Parathyroid adenoma (tissue), 2 donors: ENCODE results near the gene SUV39H1.

Experiments used
- H2AFZ ChIP-seq: fragments of 300-600 bp; sonication (generic); one replicate; pipeline ENCODE4 v1.7.0; 2017; ENCODE audit warnings: antibody characterized with exemption, mild to moderate bottlenecking
- H3K27ac ChIP-seq: fragments of 300-600 bp; sonication (generic); one replicate; pipeline ENCODE4 v1.7.0; 2017
- H3K27me3 ChIP-seq: fragments of 300-600 bp; sonication (generic); one replicate; pipeline ENCODE4 v1.7.0; 2017; ENCODE audit warnings: low read length; ENCODE audit not compliant: control insufficient read depth, insufficient read depth
- H3K36me3 ChIP-seq: fragments of 300-600 bp; sonication (generic); one replicate; pipeline ENCODE4 v1.7.0; 2017; ENCODE audit warnings: low read length; ENCODE audit not compliant: control insufficient read depth, insufficient read depth
- H3K4me1 ChIP-seq: fragments of 300-600 bp; sonication (generic); one replicate; pipeline ENCODE4 v1.7.0; 2017; ENCODE audit warnings: control low read depth
- H3K4me2 ChIP-seq: fragments of 300-600 bp; sonication (generic); one replicate; pipeline ENCODE4 v1.7.0; 2017; ENCODE audit warnings: low read length
- H3K4me3 ChIP-seq: fragments of 300-600 bp; sonication (generic); one replicate; pipeline ENCODE4 v1.7.0; 2017; ENCODE audit warnings: low read depth, low read length
- H3K79me2 ChIP-seq: fragments of 300-600 bp; sonication (generic); one replicate; pipeline ENCODE4 v1.7.0; 2017; ENCODE audit warnings: control low read depth
- H3K9ac ChIP-seq: fragments of 300-600 bp; sonication (generic); one replicate; pipeline ENCODE4 v1.7.0; 2017; ENCODE audit warnings: mild to moderate bottlenecking
- H3K9me3 ChIP-seq: fragments of 300-600 bp; sonication (generic); one replicate; pipeline ENCODE4 v1.7.0; 2017; ENCODE audit warnings: low read length; ENCODE audit not compliant: control insufficient read depth
- CTCF ChIP-seq: fragments of 300-600 bp; sonication (generic); IDR thresholded peaks from one replicate; pipeline ENCODE4 v1.7.0; 2017; ENCODE audit warnings: antibody characterized with exemption, mild to moderate bottlenecking
- donor health status: primary hyperparathyroidism.

The SUV39H1 gene

GRCh38 chrX:48703642-48704481 is 7.3 kb downstream of the SUV39H1 start:
- Histone ChIP-seq H3K4me1 (no peaks in the 10 kb centered on the region), H3K27ac (no peak overlapping the region), H3K4me3 (no peak overlapping the region), H2AFZ (no peak overlapping the region), H3K4me2 (no peak overlapping the region), H3K36me3 (no peaks in the 10 kb centered on the region), H3K9ac (no peak overlapping the region), H3K9me3 (no peaks in the 10 kb centered on the region), H3K79me2 (no peaks in the 10 kb centered on the region), H3K27me3 (no peaks in the 10 kb centered on the region)
- TF ChIP-seq CTCF = no peak

- no peaks in the 10 kb centered on the region for H3K79me2 ChIP-seq
- no peak overlapping the region for H3K4me2 ChIP-seq
- no peak overlapping the region for H3K9ac ChIP-seq
- no peak overlapping the region for H2AFZ ChIP-seq
- no peaks in the 10 kb centered on the region for H3K4me1 ChIP-seq
- H3K4me3 ChIP-seq = no peak overlapping the region
- no peaks in the 10 kb centered on the region for H3K36me3 ChIP-seq
- no peak for TF ChIP-seq CTCF
- no peaks in the 10 kb centered on the region for H3K9me3 ChIP-seq
- no peaks in the 10 kb centered on the region for H3K27me3 ChIP-seq
- no peak overlapping the region for H3K27ac ChIP-seq
These were observed 9.3 kb downstream of the SUV39H1 start for GRCh38 chrX:48705871-48706270.

- no peaks in the 10 kb centered on the region for H3K9me3 ChIP-seq
- TF ChIP-seq CTCF = no peak
- H3K4me2 ChIP-seq = no peak overlapping the region
- H3K27ac ChIP-seq = no peak overlapping the region
- no peaks in the 10 kb centered on the region for H3K79me2 ChIP-seq
- H3K9ac ChIP-seq = no peak overlapping the region
- no peaks in the 10 kb centered on the region for H3K4me1 ChIP-seq
- no peak overlapping the region for H3K4me3 ChIP-seq
- H3K27me3 ChIP-seq = no peaks in the 10 kb centered on the region
- H2AFZ ChIP-seq = no peak overlapping the region
- H3K36me3 ChIP-seq = no peaks in the 10 kb centered on the region
These were observed 13.1 kb downstream of the SUV39H1 start for GRCh38 chrX:48709522-48710112.

GRCh38 chrX:48711162-48711928 is 14.8 kb downstream of the SUV39H1 start:
- TF ChIP-seq CTCF = no peak
- Histone ChIP-seq H3K36me3 (no peaks in the 10 kb centered on the region), H3K4me1 (no peaks in the 10 kb centered on the region), H3K9me3 (no peaks in the 10 kb centered on the region), H3K79me2 (no peaks in the 10 kb centered on the region), H3K4me3 (no peak overlapping the region), H3K4me2 (no peak overlapping the region), H3K9ac (no peak overlapping the region), H2AFZ (no peak overlapping the region), H3K27me3 (no peaks in the 10 kb centered on the region), H3K27ac (no peak overlapping the region)
